IMR-90 (cell line): Measurements from ENCODE around the gene NOL4L. TPM values are rescaled to one million over a fixed set of nuclear protein-coding genes. Genes with fewer than 3 reads are reported as not detected.

ENCODE experiments used
- ATAC-seq: fragments of 200-7000 bp; cut with Tn5 transposase; 2 replicates; pipeline ENCODE4 v1.9.1; 2020; ENCODE audit warnings: low read depth, mild to moderate bottlenecking, moderate library complexity
- BruUV-seq: library from RNA; stranded (reverse); fragments of 400-500 nt; replicated peaks from 2 replicates; lab custom pipeline; 2021; lab: Mats Ljungman, UMichigan
- CTCF ChIA-PET: fragments of 300-600 bp; formaldehyde crosslinking; extraction: SDS; loops from one replicate; lab custom pipeline; 2021; ENCODE audit warnings: antibody characterized with exemption; lab: Yijun Ruan, JAX
- POLR2A ChIA-PET: fragments of 300-600 bp; sonication (Branson Sonifier 250); formaldehyde crosslinking; loops from one replicate; lab custom pipeline; 2022; ENCODE audit warnings: antibody characterized with exemption; ENCODE audit not compliant: unreplicated experiment; lab: Charles Lee
- DNase-seq: peaks from one replicate; pipeline ENCODE4 v3.0.0; 2013
- H2AFZ ChIP-seq: replicated peaks from 2 replicates; pipeline ENCODE3; 2013; ENCODE audit warnings: low read length, mild to moderate bottlenecking; ENCODE audit not compliant: poor library complexity
- H2AK5ac ChIP-seq: 2 replicates; pipeline ENCODE4 v1.6.1; 2013; ENCODE audit warnings: low read depth, low read length, inconsistent platforms
- H2AK9ac ChIP-seq: replicated peaks from 2 replicates; pipeline ENCODE3; 2013; ENCODE audit warnings: mild to moderate bottlenecking, low read depth, low read length, moderate library complexity; ENCODE audit not compliant: poor library complexity
- H2BK120ac ChIP-seq: 2 replicates; pipeline ENCODE4 v1.6.1; 2013; ENCODE audit warnings: low read depth, low read length, inconsistent platforms
- H2BK15ac ChIP-seq: 3 replicates; pipeline ENCODE4 v1.6.1; 2013; ENCODE audit warnings: low read depth, low read length, inconsistent platforms
- H2BK20ac ChIP-seq: 2 replicates; pipeline ENCODE4 v1.6.1; 2013; ENCODE audit warnings: low read depth, mild to moderate bottlenecking, inconsistent platforms, low read length, moderate library complexity
- H2BK5ac ChIP-seq: 2 replicates; pipeline ENCODE4 v1.6.1; 2013; ENCODE audit warnings: mild to moderate bottlenecking, low read depth, low read length, inconsistent platforms; ENCODE audit not compliant: poor library complexity, severe bottlenecking
- H3K14ac ChIP-seq: replicated peaks from 2 replicates; pipeline ENCODE4 v1.6.1; 2013; ENCODE audit warnings: low read depth, low read length, inconsistent platforms
- H3K18ac ChIP-seq: 2 replicates; pipeline ENCODE4 v1.6.1; 2013; ENCODE audit warnings: low read depth, low read length, control low read depth
- H3K23ac ChIP-seq: 2 replicates; pipeline ENCODE4 v1.6.1; 2013; ENCODE audit warnings: low read depth, low read length, inconsistent platforms
- H3K27ac ChIP-seq: 2 replicates; pipeline ENCODE4 v1.5.1; 2013; ENCODE audit warnings: mild to moderate bottlenecking, control low read depth, low read length; ENCODE audit not compliant: insufficient read depth
- H3K27me3 ChIP-seq: 2 replicates; pipeline ENCODE4 v1.6.1; 2013; ENCODE audit warnings: low read length; ENCODE audit not compliant: control insufficient read depth, insufficient read depth
- H3K36me3 ChIP-seq: 2 replicates; pipeline ENCODE4 v1.6.1; 2013; ENCODE audit warnings: low read length, mixed read lengths; ENCODE audit not compliant: control insufficient read depth, insufficient read depth
- H3K4ac ChIP-seq: 2 replicates; pipeline ENCODE4 v1.6.1; 2013; ENCODE audit warnings: low read depth, low read length, inconsistent platforms
- H3K4me1 ChIP-seq: 2 replicates; pipeline ENCODE4 v1.6.1; 2013; ENCODE audit warnings: low read length, mixed read lengths; ENCODE audit not compliant: control insufficient read depth, insufficient read depth
- H3K4me2 ChIP-seq: 2 replicates; pipeline ENCODE4 v1.6.1; 2013; ENCODE audit warnings: low read depth, mild to moderate bottlenecking, control low read depth, low read length, moderate library complexity
- H3K4me3 ChIP-seq: 2 replicates; pipeline ENCODE4 v1.5.1; 2013; ENCODE audit warnings: low read depth, mild to moderate bottlenecking, control low read depth, low read length, moderate library complexity; ENCODE audit not compliant: insufficient read depth
- H3K56ac ChIP-seq: 2 replicates; pipeline ENCODE4 v1.6.1; 2013; ENCODE audit warnings: low read length, inconsistent platforms; ENCODE audit not compliant: insufficient read depth; ENCODE audit errors: extremely low read depth
- H3K79me1 ChIP-seq, 2 experiments: 2 replicates each; pipeline ENCODE4 v1.6.1; 2013; ENCODE audit warnings: low read length in 2 of 2, inconsistent platforms in 1 of 2, low read depth in 1 of 2
- H3K9ac ChIP-seq: 2 replicates; pipeline ENCODE4 v1.6.1; 2013; ENCODE audit warnings: low read depth, low read length, control low read depth
- H3K9me1 ChIP-seq: 2 replicates; pipeline ENCODE4 v1.6.1; 2013; ENCODE audit warnings: low read length, inconsistent platforms; ENCODE audit not compliant: insufficient read depth
- H3K9me3 ChIP-seq: 2 replicates; pipeline ENCODE4 v1.6.1; 2013; ENCODE audit warnings: low read length; ENCODE audit not compliant: control insufficient read depth, insufficient read depth
- H4K20me1 ChIP-seq: 2 replicates; pipeline ENCODE4 v1.6.1; 2013; ENCODE audit warnings: low read length, inconsistent platforms; ENCODE audit not compliant: insufficient read depth
- H4K5ac ChIP-seq: 2 replicates; pipeline ENCODE4 v1.6.1; 2013; ENCODE audit warnings: mild to moderate bottlenecking, low read depth, low read length, control low read depth
- H4K8ac ChIP-seq, 2 experiments: 2 replicates each; pipeline ENCODE4 v1.6.1; 2013; ENCODE audit warnings: low read depth in 2 of 2, low read length in 2 of 2, control low read depth in 1 of 2, inconsistent platforms in 1 of 2
- H4K91ac ChIP-seq: 2 replicates; pipeline ENCODE4 v1.6.1; 2013; ENCODE audit warnings: low read depth, low read length, inconsistent platforms; ENCODE audit not compliant: insufficient read depth
- BHLHE40 ChIP-seq: fragments of 150-350 bp; IDR thresholded peaks from 2 replicates; pipeline ENCODE4 v1.6.1; 2016; ENCODE audit warnings: mild to moderate bottlenecking, low read depth, low read length
- CEBPB ChIP-seq: IDR thresholded peaks from 2 replicates; pipeline ENCODE4 v1.6.1; 2012; ENCODE audit warnings: low read depth, low read length, improper control_type of control experiment
- CHD1 ChIP-seq: IDR thresholded peaks from 2 replicates; pipeline ENCODE4 v1.6.1; 2012; ENCODE audit warnings: low read depth, low read length, improper control_type of control experiment
- CTCF ChIP-seq: conservative IDR thresholded peaks from 2 replicates; pipeline ENCODE4 v1.5.1; 2012; ENCODE audit warnings: mild to moderate bottlenecking, low read depth, low read length, improper control_type of control experiment
- ELK1 ChIP-seq: fragments of 150-350 bp; IDR thresholded peaks from 2 replicates; pipeline ENCODE4 v1.6.1; 2016; ENCODE audit warnings: low read depth, mild to moderate bottlenecking, low read length, moderate library complexity, borderline replicate concordance
- FOS ChIP-seq: fragments of 150-350 bp; IDR thresholded peaks from 2 replicates; pipeline ENCODE4 v1.6.1; 2016; ENCODE audit warnings: low read depth, low read length
- MAZ ChIP-seq: IDR thresholded peaks from 2 replicates; pipeline ENCODE4 v1.6.1; 2012; ENCODE audit warnings: low read depth, mild to moderate bottlenecking, low read length, improper control_type of control experiment, moderate library complexity, borderline replicate concordance
- MXI1 ChIP-seq: IDR thresholded peaks from 2 replicates; pipeline ENCODE4 v1.6.1; 2012; ENCODE audit warnings: low read depth, mild to moderate bottlenecking, low read length, moderate library complexity, borderline replicate concordance
- NFE2L2 ChIP-seq: fragments of 150-350 bp; IDR thresholded peaks from 2 replicates; pipeline ENCODE4 v1.6.1; 2016; ENCODE audit warnings: low read depth, mild to moderate bottlenecking, low read length
- POLR2A ChIP-seq: IDR thresholded peaks from 2 replicates; pipeline ENCODE4 v1.6.1; 2012; ENCODE audit warnings: mild to moderate bottlenecking, low read depth, low read length
- RAD21 ChIP-seq: IDR thresholded peaks from 2 replicates; pipeline ENCODE4 v1.6.1; 2012; ENCODE audit warnings: low read length, improper control_type of control experiment
- RCOR1 ChIP-seq: IDR thresholded peaks from 2 replicates; pipeline ENCODE4 v1.6.1; 2012; ENCODE audit warnings: mild to moderate bottlenecking, low read length, improper control_type of control experiment; ENCODE audit not compliant: insufficient replicate concordance
- RFX5 ChIP-seq: IDR thresholded peaks from 2 replicates; pipeline ENCODE4 v1.8.0; 2012; ENCODE audit warnings: low read depth, mild to moderate bottlenecking, low read length, moderate library complexity
- SMC3 ChIP-seq: fragments of 150-350 bp; IDR thresholded peaks from 2 replicates; pipeline ENCODE4 v1.6.1; 2016; ENCODE audit warnings: low read depth, mild to moderate bottlenecking, antibody characterized with exemption, low read length, moderate library complexity
- WGBS, 2 experiments: methylation state at CpG; one replicate each; pipeline versions ENCODE4 v1.1.5 to v1.1.7; 2013; ENCODE audit warnings: missing lambda C conversion rate in 2 of 2; ENCODE audit not compliant: insufficient read length in 1 of 2; ENCODE audit errors: extremely low coverage in 2 of 2; 5-methylcytosine and 5-hydroxymethylcytosine counted together
- dilution Hi-C: fragments of 300-500 bp; cut with HindIII; formaldehyde crosslinking; loops from one replicate; pipeline ENCODE4 v1.14.3; 2018; ENCODE audit warnings: low sequenced_read_pairs; ENCODE audit not compliant: unreplicated experiment
- in situ Hi-C: fragments of 300-500 bp; cut with MboI; formaldehyde crosslinking; loops from 3 replicates; pipeline ENCODE4 v1.14.3; 2019; ENCODE audit warnings: low sequenced_read_pairs, inconsistent platforms, mixed read lengths
- intact Hi-C: fragments of 100-400 bp; cut with micrococcal nuclease; formaldehyde crosslinking; loops from 2 replicates; pipeline ENCODE4 v1.10.0; 2022
- polyA plus RNA-seq, 3 experiments: library from polyadenylated mRNA; depleted of rRNA; stranded (reverse); fragments of >200 nt; gene quantifications; 2 replicates each; pipeline ENCODE4 v1.2.3, GENCODE V29; 2012; ENCODE audit warnings: low replicate concordance in 1 of 3
- total RNA-seq: library from RNA; depleted of rRNA; stranded (reverse); fragments of >200 nt; gene quantifications from 2 replicates; pipeline ENCODE4 v1.2.3, GENCODE V29; 2012
- TF ChIP-seq, protein P1 (sequence below): fragments of 150-350 bp; IDR thresholded peaks from 2 replicates; pipeline ENCODE4 v1.6.1; 2017; ENCODE audit warnings: mild to moderate bottlenecking, antibody characterized with exemption, low read length, low read depth

NOL4L gene
- total and polyA plus RNA-seq, 2 of the 4 experiments (the other 2 are of a cell fraction) = 4.7 to 13.3 TPM

- no peak overlapping the region for H3K4ac ChIP-seq
- H3K27me3 ChIP-seq = no peaks in the 10 kb centered on the region
- no peak overlapping the region for H4K5ac ChIP-seq
- no peak overlapping the region for H2BK15ac ChIP-seq
- no peak overlapping the region for H3K9ac ChIP-seq
- H3K23ac ChIP-seq = no peak overlapping the region
- TF ChIP-seq CHD1 (no peak), FOS (no peak), NFE2L2 (no peak), POLR2A (no peak), SMC3 (no peak), MXI1 (no peak), BHLHE40 (no peak), CEBPB (no peak), CTCF (no peak), RCOR1 (no peak), RAD21 (no peak), ELK1 (no peak), MAZ (no peak), RFX5 (no peak)
- TF ChIP-seq, protein P1, sequence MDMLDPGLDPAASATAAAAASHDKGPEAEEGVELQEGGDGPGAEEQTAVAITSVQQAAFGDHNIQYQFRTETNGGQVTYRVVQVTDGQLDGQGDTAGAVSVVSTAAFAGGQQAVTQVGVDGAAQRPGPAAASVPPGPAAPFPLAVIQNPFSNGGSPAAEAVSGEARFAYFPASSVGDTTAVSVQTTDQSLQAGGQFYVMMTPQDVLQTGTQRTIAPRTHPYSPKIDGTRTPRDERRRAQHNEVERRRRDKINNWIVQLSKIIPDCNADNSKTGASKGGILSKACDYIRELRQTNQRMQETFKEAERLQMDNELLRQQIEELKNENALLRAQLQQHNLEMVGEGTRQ = no peak
- no peak overlapping the region for H2BK5ac ChIP-seq
- H3K14ac ChIP-seq = no peak overlapping the region
- DNase-seq = no peak
- peaks cover 4% of the 10 kb centered on the region; the same call in 1 of the 2 replicates for H3K4me1 ChIP-seq
- H3K56ac ChIP-seq = no peak overlapping the region
- H2AK5ac ChIP-seq = no peak overlapping the region
- no peak overlapping the region for H3K4me3 ChIP-seq
- H2AK9ac ChIP-seq = no peak overlapping the region
- no peaks in the 10 kb centered on the region for H3K79me1 ChIP-seq
- no peaks in the 10 kb centered on the region for H3K9me3 ChIP-seq
- no peak overlapping the region for H2BK120ac ChIP-seq
- BruUV-seq = no TSS peak
- no peak overlapping the region for H2AFZ ChIP-seq
- no peak overlapping the region for H4K8ac ChIP-seq
- H4K91ac ChIP-seq = no peak overlapping the region
- ChIA-PET POLR2A (no interaction called here), CTCF (no interaction called here)
- intact Hi-C loops (no loop called here), dilution Hi-C loops (no loop called here), in situ Hi-C loops (loop anchor here (10.0 kb wide), 1 partner anchor 263 kb away; no protein-coding TSS in a partner anchor)
- WGBS, 2 experiments = 53% methylated on average over 2 of the region's 12 CpGs; no CpG with 5 or more reads in 1 of the 2 experiments
- no peak overlapping the region for H2BK20ac ChIP-seq
- no peaks in the 10 kb centered on the region for H4K20me1 ChIP-seq
- no peaks in the 10 kb centered on the region for H3K36me3 ChIP-seq
- no peak overlapping the region for H3K18ac ChIP-seq
- H3K4me2 ChIP-seq = no peak overlapping the region
- no peak for ATAC-seq
- H3K27ac ChIP-seq = no peak overlapping the region
- peaks cover 9% of the 10 kb centered on the region for H3K9me1 ChIP-seq
These were observed 73.6 kb downstream of the NOL4L start for GRCh38 chr20:32511358-32512046.
